ENCODE data around the gene HSPA4. TPM values are rescaled to one million over a fixed set of nuclear protein-coding genes. Genes with fewer than 3 reads are reported as not detected.
"Not testable (repeated sequence)": the region's sequence is repeated elsewhere in the genome, so short reads cannot be mapped to it uniquely, and the experiment has no call there.

HSPA4 gene
- total and polyA plus RNA-seq, 2 donors (not counting 3 experiments of a cell fraction or from before 2014, with no cell fraction given) = 11.2 to 161 TPM

DNA sequence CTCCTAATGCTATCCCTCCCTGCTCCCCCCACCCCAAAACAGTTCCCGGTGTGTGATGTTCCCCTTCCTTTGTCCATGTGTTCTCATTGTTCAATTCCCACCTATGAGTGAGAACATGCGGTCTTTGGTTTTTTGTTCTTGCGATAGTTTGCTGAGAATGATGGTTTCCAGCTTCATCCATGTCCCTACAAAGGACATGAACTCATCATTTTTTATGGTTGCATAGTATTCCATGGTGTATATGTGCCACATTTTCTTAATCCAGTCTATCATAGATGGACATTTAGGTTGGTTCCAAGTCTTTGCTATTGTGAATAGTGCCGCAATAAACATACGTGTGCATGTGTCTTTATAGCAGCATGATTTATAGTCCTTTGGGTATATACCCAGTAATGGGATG lies 81.4 kb downstream of the HSPA4 start:
- H3K27me3 ChIP-seq (ENCODE audit: control insufficient read depth in 2 of 2, insufficient read depth in 2 of 2, low read length in 2 of 2); H3K9ac ChIP-seq (replicated peaks; ENCODE audit: extremely low read depth, insufficient read depth, low read length); BruUV-seq (replicated peaks); H3K9me1 ChIP-seq (replicated peaks; ENCODE audit: control insufficient read depth, extremely low read depth, insufficient read depth, low read length); H4K20me1 ChIP-seq (replicated peaks; ENCODE audit: control insufficient read depth, extremely low read depth, insufficient read depth, low read length); CTCF ChIA-PET; H3K4me2 ChIP-seq (ENCODE audit: insufficient read depth, low read length); DNase-seq (ENCODE audit: low read depth, low spot score); H3K4me3 ChIP-seq (replicated peaks in 1 of 3; ENCODE audit: insufficient read depth in 1 of 3, low read depth in 1 of 3, low read length in 3 of 3); H3K36me3 ChIP-seq (ENCODE audit: control insufficient read depth in 2 of 2, extremely low read depth in 1 of 2, insufficient read depth in 2 of 2, low read length in 2 of 2); H3K79me2 ChIP-seq (ENCODE audit: control insufficient read depth, insufficient read depth, low read length); intact Hi-C loops (cut with micrococcal nuclease); FAIRE-seq; H3K27ac ChIP-seq (ENCODE audit: insufficient read depth, low read depth, low read length); H3K9me3 ChIP-seq (replicated peaks; ENCODE audit: control insufficient read depth, insufficient read depth, low read length); H3K4me1 ChIP-seq (ENCODE audit: control insufficient read depth, extremely low read depth, insufficient read depth, low read length); dilution Hi-C loops (cut with MboI; ENCODE audit: extremely low pct_ligation_motif_present, low sequenced_read_pairs); H2AFZ ChIP-seq (ENCODE audit: low read depth, low read length); POLR2A ChIA-PET: not testable (repeated sequence)

DNA sequence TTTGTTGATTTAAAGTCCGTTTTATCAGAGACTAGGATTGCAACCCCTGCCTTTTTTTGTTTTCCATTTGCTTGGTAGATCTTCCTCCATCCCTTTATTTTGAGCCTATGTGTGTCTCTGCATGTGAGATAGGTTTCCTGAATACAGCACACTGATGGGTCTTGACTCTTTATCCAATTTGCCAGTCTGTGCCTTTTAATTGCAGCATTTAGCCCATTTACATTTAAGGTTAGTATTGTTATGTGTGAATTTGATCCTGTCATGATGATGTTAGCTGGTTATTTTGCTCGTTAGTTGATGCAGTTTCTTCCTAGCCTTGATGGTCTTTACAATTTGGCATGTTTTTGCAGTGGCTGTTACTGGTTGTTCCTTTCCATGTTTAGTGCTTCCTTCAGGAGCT lies 85.1 kb downstream of the HSPA4 start:
- H3K4me2 ChIP-seq (ENCODE audit: insufficient read depth, low read length); H3K9me1 ChIP-seq (replicated peaks; ENCODE audit: control insufficient read depth, extremely low read depth, insufficient read depth, low read length); H3K27ac ChIP-seq (ENCODE audit: insufficient read depth, low read depth, low read length); POLR2A ChIA-PET; H3K27me3 ChIP-seq (ENCODE audit: control insufficient read depth in 2 of 2, insufficient read depth in 2 of 2, low read length in 2 of 2); CTCF ChIA-PET; intact Hi-C loops (cut with micrococcal nuclease); FAIRE-seq; H3K79me2 ChIP-seq (ENCODE audit: control insufficient read depth, insufficient read depth, low read length); DNase-seq (ENCODE audit: low read depth, low spot score); H3K4me3 ChIP-seq (replicated peaks in 1 of 3; ENCODE audit: insufficient read depth in 1 of 3, low read depth in 1 of 3, low read length in 3 of 3); dilution Hi-C loops (cut with MboI; ENCODE audit: extremely low pct_ligation_motif_present, low sequenced_read_pairs); H3K4me1 ChIP-seq (ENCODE audit: control insufficient read depth, extremely low read depth, insufficient read depth, low read length); BruUV-seq (replicated peaks); H3K9ac ChIP-seq (replicated peaks; ENCODE audit: extremely low read depth, insufficient read depth, low read length); H3K36me3 ChIP-seq (ENCODE audit: control insufficient read depth in 2 of 2, extremely low read depth in 1 of 2, insufficient read depth in 2 of 2, low read length in 2 of 2); H4K20me1 ChIP-seq (replicated peaks; ENCODE audit: control insufficient read depth, extremely low read depth, insufficient read depth, low read length); H2AFZ ChIP-seq (ENCODE audit: low read depth, low read length); H3K9me3 ChIP-seq (replicated peaks; ENCODE audit: control insufficient read depth, insufficient read depth, low read length): not testable (repeated sequence)

DNA sequence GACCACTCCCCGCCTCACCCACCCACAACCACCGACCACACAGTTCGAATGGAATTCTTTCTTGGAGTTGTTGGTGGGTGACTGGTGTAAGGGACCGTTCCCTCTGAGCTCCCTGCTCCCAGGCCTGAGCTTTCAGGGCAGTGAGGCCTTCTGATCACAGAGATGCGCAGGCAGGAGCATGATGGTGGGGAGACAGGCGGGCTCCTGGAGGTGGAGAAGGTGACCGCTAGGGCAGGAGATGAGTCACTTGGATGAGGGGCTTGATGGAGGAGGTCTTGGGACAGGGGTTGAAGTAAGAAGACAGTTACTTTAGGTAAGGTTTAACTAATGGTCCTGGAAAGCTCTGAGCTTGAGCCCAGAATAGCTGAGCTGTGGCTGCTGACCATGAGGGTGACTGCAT lies 88.5 kb downstream of the HSPA4 start:
- dilution Hi-C loops (cut with MboI; ENCODE audit: extremely low pct_ligation_motif_present, low sequenced_read_pairs) (no loop called here), intact Hi-C loops (cut with micrococcal nuclease) (no loop called here)
- no peaks in the 10 kb centered on the region for H3K27me3 ChIP-seq (ENCODE audit: control insufficient read depth in 2 of 2, insufficient read depth in 2 of 2, low read length in 2 of 2)
- ChIA-PET POLR2A (no interaction called here), CTCF (interaction anchor here (1.2 kb wide), 1 partner anchor 108 kb away, joined by 4 read pairs; no protein-coding TSS in a partner anchor)
- TF ChIP-seq MYC (IDR thresholded peaks at IDR 0.05; ENCODE audit: low read depth, low read length) (no peak), POLR2AphosphoS5 (IDR thresholded peaks at IDR 0.05; ENCODE audit: insufficient read depth, low read depth, low read length) (no peak), POLR2A (IDR thresholded peaks at IDR 0.05; ENCODE audit: low read depth, low read length) (no peak), GATA2 (IDR thresholded peaks at IDR 0.05; ENCODE audit: insufficient read depth, insufficient read length, low read depth, low read length) (no peak), EZH2 (IDR thresholded peaks at IDR 0.05; ENCODE audit: borderline replicate concordance, low read depth, low read length, severe bottlenecking) (no peak), FOS (IDR thresholded peaks at IDR 0.05; ENCODE audit: borderline replicate concordance, insufficient read depth, low read length) (no peak), JUN (IDR thresholded peaks at IDR 0.05; ENCODE audit: borderline replicate concordance, insufficient read depth, insufficient read length, low read depth) (no peak)
- TF ChIP-seq, protein P1, sequence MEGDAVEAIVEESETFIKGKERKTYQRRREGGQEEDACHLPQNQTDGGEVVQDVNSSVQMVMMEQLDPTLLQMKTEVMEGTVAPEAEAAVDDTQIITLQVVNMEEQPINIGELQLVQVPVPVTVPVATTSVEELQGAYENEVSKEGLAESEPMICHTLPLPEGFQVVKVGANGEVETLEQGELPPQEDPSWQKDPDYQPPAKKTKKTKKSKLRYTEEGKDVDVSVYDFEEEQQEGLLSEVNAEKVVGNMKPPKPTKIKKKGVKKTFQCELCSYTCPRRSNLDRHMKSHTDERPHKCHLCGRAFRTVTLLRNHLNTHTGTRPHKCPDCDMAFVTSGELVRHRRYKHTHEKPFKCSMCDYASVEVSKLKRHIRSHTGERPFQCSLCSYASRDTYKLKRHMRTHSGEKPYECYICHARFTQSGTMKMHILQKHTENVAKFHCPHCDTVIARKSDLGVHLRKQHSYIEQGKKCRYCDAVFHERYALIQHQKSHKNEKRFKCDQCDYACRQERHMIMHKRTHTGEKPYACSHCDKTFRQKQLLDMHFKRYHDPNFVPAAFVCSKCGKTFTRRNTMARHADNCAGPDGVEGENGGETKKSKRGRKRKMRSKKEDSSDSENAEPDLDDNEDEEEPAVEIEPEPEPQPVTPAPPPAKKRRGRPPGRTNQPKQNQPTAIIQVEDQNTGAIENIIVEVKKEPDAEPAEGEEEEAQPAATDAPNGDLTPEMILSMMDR (IDR thresholded peaks at IDR 0.05; ENCODE audit: extremely low read depth in 1 of 2, insufficient read depth in 1 of 2, low read depth in 1 of 2, low read length in 2 of 2) = no peak
- TF ChIP-seq, protein P2, sequence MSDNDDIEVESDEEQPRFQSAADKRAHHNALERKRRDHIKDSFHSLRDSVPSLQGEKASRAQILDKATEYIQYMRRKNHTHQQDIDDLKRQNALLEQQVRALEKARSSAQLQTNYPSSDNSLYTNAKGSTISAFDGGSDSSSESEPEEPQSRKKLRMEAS (IDR thresholded peaks at IDR 0.05; ENCODE audit: insufficient read depth, insufficient read length) = no peak
- H3K9me1 ChIP-seq (replicated peaks; ENCODE audit: control insufficient read depth, extremely low read depth, insufficient read depth, low read length) = no peaks in the 10 kb centered on the region
- no peak overlapping the region for H2AFZ ChIP-seq (ENCODE audit: low read depth, low read length)
- H3K36me3 ChIP-seq (ENCODE audit: control insufficient read depth in 2 of 2, extremely low read depth in 1 of 2, insufficient read depth in 2 of 2, low read length in 2 of 2) = no peaks in the 10 kb centered on the region
- H3K4me2 ChIP-seq (ENCODE audit: insufficient read depth, low read length) = no peak overlapping the region
- H3K9me3 ChIP-seq (replicated peaks; ENCODE audit: control insufficient read depth, insufficient read depth, low read length) = no peaks in the 10 kb centered on the region
- no peaks in the 10 kb centered on the region for H4K20me1 ChIP-seq (replicated peaks; ENCODE audit: control insufficient read depth, extremely low read depth, insufficient read depth, low read length)
- no TSS peak for BruUV-seq (replicated peaks)
- DNase-seq (ENCODE audit: low read depth, low spot score) (no peak), FAIRE-seq (no peak)
- H3K4me1 ChIP-seq (ENCODE audit: control insufficient read depth, extremely low read depth, insufficient read depth, low read length) = no peaks in the 10 kb centered on the region
- H3K27ac ChIP-seq (ENCODE audit: insufficient read depth, low read depth, low read length) = no peak overlapping the region
- H3K4me3 ChIP-seq (replicated peaks in 1 of 3; ENCODE audit: insufficient read depth in 1 of 3, low read depth in 1 of 3, low read length in 3 of 3) = no peak overlapping the region
- no peak overlapping the region for H3K9ac ChIP-seq (replicated peaks; ENCODE audit: extremely low read depth, insufficient read depth, low read length)
- no peaks in the 10 kb centered on the region for H3K79me2 ChIP-seq (ENCODE audit: control insufficient read depth, insufficient read depth, low read length)
